HEK293T (cell line): ENCODE data around the gene LOXL3.

Experiments used
- ARNT ChIP-seq: fragments of 450-650 bp; IDR thresholded peaks from 2 replicates; pipeline ENCODE4 v1.6.1; 2017; ENCODE audit warnings: mild to moderate bottlenecking
- BHLHE40 ChIP-seq: fragments of 450-650 bp; IDR thresholded peaks from 2 replicates; pipeline ENCODE4 v1.6.1; 2016; ENCODE audit warnings: mild to moderate bottlenecking, moderate library complexity, borderline replicate concordance
- ELF4 ChIP-seq: fragments of 450-650 bp; IDR thresholded peaks from 2 replicates; pipeline ENCODE4 v1.6.1; 2017; ENCODE audit warnings: antibody characterized with exemption
- FOXA1 ChIP-seq: fragments of 450-650 bp; IDR thresholded peaks from 2 replicates; pipeline ENCODE4 v1.6.1; 2016; ENCODE audit warnings: mild to moderate bottlenecking
- FOXM1 ChIP-seq: fragments of 450-650 bp; IDR thresholded peaks from 2 replicates; pipeline ENCODE4 v1.6.1; 2017; ENCODE audit warnings: mild to moderate bottlenecking, borderline replicate concordance
- HDGF ChIP-seq: fragments of 450-650 bp; IDR thresholded peaks from 2 replicates; pipeline ENCODE4 v1.6.1; 2017; ENCODE audit warnings: antibody characterized with exemption, borderline replicate concordance
- NFRKB ChIP-seq: fragments of 450-650 bp; IDR thresholded peaks from 2 replicates; pipeline ENCODE4 v1.6.1; 2016; ENCODE audit warnings: mild to moderate bottlenecking, moderate library complexity
- SP1 ChIP-seq: fragments of 450-650 bp; IDR thresholded peaks from 2 replicates; pipeline ENCODE4 v1.6.1; 2017
- SUZ12 ChIP-seq: fragments of 450-650 bp; IDR thresholded peaks from 2 replicates; pipeline ENCODE4 v1.6.1; 2016; ENCODE audit warnings: mild to moderate bottlenecking
- TARDBP ChIP-seq: fragments of 450-650 bp; IDR thresholded peaks from 2 replicates; pipeline ENCODE4 v1.6.1; 2016
- ZNF384 ChIP-seq: fragments of 450-650 bp; IDR thresholded peaks from 2 replicates; pipeline ENCODE4 v1.6.1; 2016
- TF ChIP-seq, protein P1 (sequence below): fragments of 450-650 bp; IDR thresholded peaks from 2 replicates; pipeline ENCODE4 v1.6.1; 2016

DNA sequence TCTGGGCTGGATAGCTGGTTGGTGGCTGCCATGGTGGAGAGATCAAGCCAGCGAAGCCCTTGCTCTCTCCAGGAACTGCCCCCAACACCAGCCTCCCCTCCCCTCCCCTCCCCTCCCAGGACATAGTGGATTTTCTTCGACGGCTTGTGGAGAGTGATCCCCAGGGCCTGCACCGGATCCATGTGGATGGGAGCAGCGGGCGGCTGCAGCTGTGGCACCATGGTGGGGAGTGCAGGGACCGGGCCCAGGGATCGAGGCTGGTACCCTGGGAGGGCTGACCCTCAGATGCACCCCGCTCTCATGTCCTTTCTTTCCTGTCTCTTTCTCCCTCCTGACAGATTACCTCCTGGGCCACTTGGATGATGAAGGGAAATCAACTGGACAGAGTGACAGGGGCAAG lies 63.8 kb downstream of the LOXL3 start:
- no peak for TF ChIP-seq BHLHE40
- TF ChIP-seq, protein P1, sequence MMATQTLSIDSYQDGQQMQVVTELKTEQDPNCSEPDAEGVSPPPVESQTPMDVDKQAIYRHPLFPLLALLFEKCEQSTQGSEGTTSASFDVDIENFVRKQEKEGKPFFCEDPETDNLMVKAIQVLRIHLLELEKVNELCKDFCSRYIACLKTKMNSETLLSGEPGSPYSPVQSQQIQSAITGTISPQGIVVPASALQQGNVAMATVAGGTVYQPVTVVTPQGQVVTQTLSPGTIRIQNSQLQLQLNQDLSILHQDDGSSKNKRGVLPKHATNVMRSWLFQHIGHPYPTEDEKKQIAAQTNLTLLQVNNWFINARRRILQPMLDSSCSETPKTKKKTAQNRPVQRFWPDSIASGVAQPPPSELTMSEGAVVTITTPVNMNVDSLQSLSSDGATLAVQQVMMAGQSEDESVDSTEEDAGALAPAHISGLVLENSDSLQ = no peak
- no peak for TF ChIP-seq TARDBP
- TF ChIP-seq ARNT = no peak
- no peak for TF ChIP-seq SP1
- no peak for TF ChIP-seq HDGF
- TF ChIP-seq SUZ12 = no peak
- TF ChIP-seq FOXA1 = no peak
- no peak for TF ChIP-seq ZNF384
- TF ChIP-seq ELF4 = no peak
- TF ChIP-seq NFRKB = no peak
- TF ChIP-seq FOXM1 = no peak
